Measurements from ENCODE around the gene RLN3. TPM values are rescaled to one million over a fixed set of nuclear protein-coding genes. Genes with fewer than 3 reads are reported as not detected.

Gene RLN3
- total RNA-seq: not detected in 2 replicates
- long read RNA-seq: 0 reads

GRCh38 chr19:14027856-14028450 is at the start of gene RLN3:
Gene RLN3 (plus strand): TSS chr19:14028148. CDS start chr19:14028205, 57 bp downstream.
- peaks cover 21% of the 10 kb centered on the region for H3K27me3 Mint-ChIP-seq (ENCODE audit: low read depth)
- H3K36me3 Mint-ChIP-seq (ENCODE audit: low read depth): no peaks in the 10 kb centered on the region
- H3K4me3 Mint-ChIP-seq: peak within 1 kb of the TSS; percentile 2
- TF ChIP-seq CTCF (conservative IDR thresholded peaks at IDR 0.05): no peak
- H3K4me1 Mint-ChIP-seq: peaks cover 12% of the 10 kb centered on the region
- no peaks in the 10 kb centered on the region for H3K9me3 Mint-ChIP-seq
- no peak within 1 kb of the TSS for H3K27ac Mint-ChIP-seq (ENCODE audit: unreplicated experiment)
- DNase-seq (ENCODE audit: low read depth, low spot score): no peak

- TF ChIP-seq CTCF (conservative IDR thresholded peaks at IDR 0.05): no peak
- H3K27ac Mint-ChIP-seq (ENCODE audit: unreplicated experiment): no peak overlapping the region
- H3K9me3 Mint-ChIP-seq: no peaks in the 10 kb centered on the region
- peak overlapping the region; percentile 54 for H3K4me3 Mint-ChIP-seq
- H3K36me3 Mint-ChIP-seq (ENCODE audit: low read depth): peaks cover 2% of the 10 kb centered on the region
- DNase-seq (ENCODE audit: low read depth, low spot score): peak; percentile 67
- no peaks in the 10 kb centered on the region for H3K27me3 Mint-ChIP-seq (ENCODE audit: low read depth)
- peaks cover 13% of the 10 kb centered on the region for H3K4me1 Mint-ChIP-seq
These were observed 49.4 kb upstream of the RLN3 start for GRCh38 chr19:13978351-13979243.

- H3K27ac Mint-ChIP-seq (ENCODE audit: unreplicated experiment): no peak overlapping the region
- H3K36me3 Mint-ChIP-seq (ENCODE audit: low read depth): peaks cover 2% of the 10 kb centered on the region
- H3K27me3 Mint-ChIP-seq (ENCODE audit: low read depth): no peaks in the 10 kb centered on the region
- TF ChIP-seq CTCF (conservative IDR thresholded peaks at IDR 0.05): no peak
- H3K9me3 Mint-ChIP-seq: no peaks in the 10 kb centered on the region
- peak overlapping the region; percentile 44 for H3K4me3 Mint-ChIP-seq
- H3K4me1 Mint-ChIP-seq: peaks cover 9% of the 10 kb centered on the region
- no peak for DNase-seq (ENCODE audit: low read depth, low spot score)
These were observed 48.7 kb upstream of the RLN3 start for GRCh38 chr19:13979244-13979615.

- no peak for DNase-seq (ENCODE audit: low read depth, low spot score)
- peak overlapping the region; percentile 61 for H3K4me3 Mint-ChIP-seq
- no peak overlapping the region for H3K27ac Mint-ChIP-seq (ENCODE audit: unreplicated experiment)
- peaks cover 6% of the 10 kb centered on the region for H3K4me1 Mint-ChIP-seq
- H3K36me3 Mint-ChIP-seq (ENCODE audit: low read depth): peaks cover 2% of the 10 kb centered on the region
- H3K27me3 Mint-ChIP-seq (ENCODE audit: low read depth): no peaks in the 10 kb centered on the region
- no peak for TF ChIP-seq CTCF (conservative IDR thresholded peaks at IDR 0.05)
- no peaks in the 10 kb centered on the region for H3K9me3 Mint-ChIP-seq
These were observed 48.3 kb upstream of the RLN3 start for GRCh38 chr19:13979686-13980085.

- no peak for DNase-seq (ENCODE audit: low read depth, low spot score)
- Mint-ChIP-seq H3K4me1 (peaks cover 6% of the 10 kb centered on the region), H3K27ac (ENCODE audit: unreplicated experiment) (no peak overlapping the region), H3K4me3 (no peak overlapping the region), H3K36me3 (ENCODE audit: low read depth) (peaks cover 2% of the 10 kb centered on the region), H3K9me3 (no peaks in the 10 kb centered on the region), H3K27me3 (ENCODE audit: low read depth) (no peaks in the 10 kb centered on the region)
- no peak for TF ChIP-seq CTCF (conservative IDR thresholded peaks at IDR 0.05)
These were observed 47.6 kb upstream of the RLN3 start for GRCh38 chr19:13980340-13980739.

All from neural crest cell (in vitro differentiated cells).